Astrocyte (in vitro differentiated cells and primary cell): ENCODE results near the gene FTCD.

Experiments used
- EZH2 ChIP-seq: IDR thresholded peaks from 2 replicates; pipeline ENCODE4 v1.6.1; 2012; ENCODE audit warnings: mild to moderate bottlenecking, low read length, inconsistent platforms; ENCODE audit not compliant: insufficient read depth
- TF ChIP-seq, protein P1 (sequence below): IDR thresholded peaks from 2 replicates; pipeline ENCODE4 v1.5.1; 2011; ENCODE audit warnings: low read depth, mild to moderate bottlenecking, inconsistent platforms, low read length, moderate library complexity; ENCODE audit not compliant: insufficient read depth

DNA sequence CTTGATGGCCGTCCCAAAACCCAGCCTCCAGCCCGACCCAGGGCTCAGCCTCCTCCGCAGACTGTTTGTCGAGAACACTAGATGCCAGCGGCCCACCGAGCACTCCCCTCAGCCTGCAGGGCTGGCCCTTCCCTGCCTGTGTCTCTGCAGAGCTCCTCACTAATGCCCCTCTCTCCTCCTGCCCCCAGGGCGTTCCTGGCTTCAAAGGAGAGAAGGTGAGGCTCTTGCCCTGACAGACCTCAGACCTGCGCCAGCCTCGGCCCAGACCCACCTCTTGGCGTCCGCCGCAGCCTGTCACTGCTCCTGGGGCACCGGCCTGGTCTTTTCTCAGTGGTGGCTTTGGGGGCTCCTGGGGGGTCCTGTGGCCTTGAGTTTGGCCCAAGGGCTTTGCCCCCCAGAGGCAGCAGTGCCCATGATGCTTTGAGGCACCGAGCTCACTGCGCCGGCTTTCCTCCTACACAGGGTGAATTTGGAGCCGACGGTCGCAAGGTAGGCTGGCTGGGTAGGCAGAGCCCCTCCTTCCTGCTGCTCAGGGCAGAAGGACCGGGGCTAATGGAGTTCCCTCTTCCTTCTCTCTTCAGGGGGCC is 39.1 kb downstream of the FTCD start:
- TF ChIP-seq, protein P1, sequence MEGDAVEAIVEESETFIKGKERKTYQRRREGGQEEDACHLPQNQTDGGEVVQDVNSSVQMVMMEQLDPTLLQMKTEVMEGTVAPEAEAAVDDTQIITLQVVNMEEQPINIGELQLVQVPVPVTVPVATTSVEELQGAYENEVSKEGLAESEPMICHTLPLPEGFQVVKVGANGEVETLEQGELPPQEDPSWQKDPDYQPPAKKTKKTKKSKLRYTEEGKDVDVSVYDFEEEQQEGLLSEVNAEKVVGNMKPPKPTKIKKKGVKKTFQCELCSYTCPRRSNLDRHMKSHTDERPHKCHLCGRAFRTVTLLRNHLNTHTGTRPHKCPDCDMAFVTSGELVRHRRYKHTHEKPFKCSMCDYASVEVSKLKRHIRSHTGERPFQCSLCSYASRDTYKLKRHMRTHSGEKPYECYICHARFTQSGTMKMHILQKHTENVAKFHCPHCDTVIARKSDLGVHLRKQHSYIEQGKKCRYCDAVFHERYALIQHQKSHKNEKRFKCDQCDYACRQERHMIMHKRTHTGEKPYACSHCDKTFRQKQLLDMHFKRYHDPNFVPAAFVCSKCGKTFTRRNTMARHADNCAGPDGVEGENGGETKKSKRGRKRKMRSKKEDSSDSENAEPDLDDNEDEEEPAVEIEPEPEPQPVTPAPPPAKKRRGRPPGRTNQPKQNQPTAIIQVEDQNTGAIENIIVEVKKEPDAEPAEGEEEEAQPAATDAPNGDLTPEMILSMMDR: no peak
- no peak for TF ChIP-seq EZH2
